Measurements from ENCODE around the gene CCDC9B.

DNA sequence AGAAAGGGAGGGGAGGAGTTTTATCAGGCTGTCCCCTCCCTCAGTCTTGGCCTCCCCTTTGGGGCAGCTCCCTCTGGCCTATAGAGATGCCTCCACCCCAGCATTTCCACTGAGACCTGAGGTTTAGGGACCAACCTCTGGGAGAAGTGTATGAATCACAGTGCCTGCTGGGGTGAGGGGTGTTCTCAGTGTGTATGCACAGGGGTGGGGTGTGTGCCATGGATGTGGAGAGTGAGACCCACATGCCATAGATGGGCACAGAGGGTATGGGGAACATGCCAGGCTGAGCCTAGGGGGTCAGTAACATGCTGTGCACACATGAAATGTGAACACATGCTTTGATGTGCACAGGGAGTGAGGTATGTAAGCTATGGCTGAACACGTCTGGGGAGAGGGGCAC lies 45.4 kb downstream of the CCDC9B start:
- TF ChIP-seq, protein P1, sequence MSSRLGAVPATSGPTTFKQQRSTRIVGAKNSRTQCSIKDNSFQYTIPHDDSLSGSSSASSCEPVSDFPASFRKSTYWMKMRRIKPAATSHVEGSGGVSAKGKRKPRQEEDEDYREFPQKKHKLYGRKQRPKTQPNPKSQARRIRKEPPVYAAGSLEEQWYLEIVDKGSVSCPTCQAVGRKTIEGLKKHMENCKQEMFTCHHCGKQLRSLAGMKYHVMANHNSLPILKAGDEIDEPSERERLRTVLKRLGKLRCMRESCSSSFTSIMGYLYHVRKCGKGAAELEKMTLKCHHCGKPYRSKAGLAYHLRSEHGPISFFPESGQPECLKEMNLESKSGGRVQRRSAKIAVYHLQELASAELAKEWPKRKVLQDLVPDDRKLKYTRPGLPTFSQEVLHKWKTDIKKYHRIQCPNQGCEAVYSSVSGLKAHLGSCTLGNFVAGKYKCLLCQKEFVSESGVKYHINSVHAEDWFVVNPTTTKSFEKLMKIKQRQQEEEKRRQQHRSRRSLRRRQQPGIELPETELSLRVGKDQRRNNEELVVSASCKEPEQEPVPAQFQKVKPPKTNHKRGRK (CRISPR knock-in tag; IDR thresholded peaks at IDR 0.05; ENCODE audit: borderline replicate concordance), result no peak
- no peak for TF ChIP-seq ZNF232 (CRISPR knock-in tag; IDR thresholded peaks at IDR 0.05)
- TF ChIP-seq, protein P2, sequence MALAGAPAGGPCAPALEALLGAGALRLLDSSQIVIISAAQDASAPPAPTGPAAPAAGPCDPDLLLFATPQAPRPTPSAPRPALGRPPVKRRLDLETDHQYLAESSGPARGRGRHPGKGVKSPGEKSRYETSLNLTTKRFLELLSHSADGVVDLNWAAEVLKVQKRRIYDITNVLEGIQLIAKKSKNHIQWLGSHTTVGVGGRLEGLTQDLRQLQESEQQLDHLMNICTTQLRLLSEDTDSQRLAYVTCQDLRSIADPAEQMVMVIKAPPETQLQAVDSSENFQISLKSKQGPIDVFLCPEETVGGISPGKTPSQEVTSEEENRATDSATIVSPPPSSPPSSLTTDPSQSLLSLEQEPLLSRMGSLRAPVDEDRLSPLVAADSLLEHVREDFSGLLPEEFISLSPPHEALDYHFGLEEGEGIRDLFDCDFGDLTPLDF (CRISPR knock-in tag; IDR thresholded peaks at IDR 0.05), result no peak
- TF ChIP-seq, protein P3, sequence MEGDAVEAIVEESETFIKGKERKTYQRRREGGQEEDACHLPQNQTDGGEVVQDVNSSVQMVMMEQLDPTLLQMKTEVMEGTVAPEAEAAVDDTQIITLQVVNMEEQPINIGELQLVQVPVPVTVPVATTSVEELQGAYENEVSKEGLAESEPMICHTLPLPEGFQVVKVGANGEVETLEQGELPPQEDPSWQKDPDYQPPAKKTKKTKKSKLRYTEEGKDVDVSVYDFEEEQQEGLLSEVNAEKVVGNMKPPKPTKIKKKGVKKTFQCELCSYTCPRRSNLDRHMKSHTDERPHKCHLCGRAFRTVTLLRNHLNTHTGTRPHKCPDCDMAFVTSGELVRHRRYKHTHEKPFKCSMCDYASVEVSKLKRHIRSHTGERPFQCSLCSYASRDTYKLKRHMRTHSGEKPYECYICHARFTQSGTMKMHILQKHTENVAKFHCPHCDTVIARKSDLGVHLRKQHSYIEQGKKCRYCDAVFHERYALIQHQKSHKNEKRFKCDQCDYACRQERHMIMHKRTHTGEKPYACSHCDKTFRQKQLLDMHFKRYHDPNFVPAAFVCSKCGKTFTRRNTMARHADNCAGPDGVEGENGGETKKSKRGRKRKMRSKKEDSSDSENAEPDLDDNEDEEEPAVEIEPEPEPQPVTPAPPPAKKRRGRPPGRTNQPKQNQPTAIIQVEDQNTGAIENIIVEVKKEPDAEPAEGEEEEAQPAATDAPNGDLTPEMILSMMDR (IDR thresholded peaks at IDR 0.05), result no peak
- TF ChIP-seq RELA (CRISPR knock-in tag; IDR thresholded peaks at IDR 0.05; ENCODE audit: borderline replicate concordance), result no peak
- TF ChIP-seq FOXK1 (CRISPR knock-in tag; IDR thresholded peaks at IDR 0.05), result no peak
- TF ChIP-seq, protein P4, sequence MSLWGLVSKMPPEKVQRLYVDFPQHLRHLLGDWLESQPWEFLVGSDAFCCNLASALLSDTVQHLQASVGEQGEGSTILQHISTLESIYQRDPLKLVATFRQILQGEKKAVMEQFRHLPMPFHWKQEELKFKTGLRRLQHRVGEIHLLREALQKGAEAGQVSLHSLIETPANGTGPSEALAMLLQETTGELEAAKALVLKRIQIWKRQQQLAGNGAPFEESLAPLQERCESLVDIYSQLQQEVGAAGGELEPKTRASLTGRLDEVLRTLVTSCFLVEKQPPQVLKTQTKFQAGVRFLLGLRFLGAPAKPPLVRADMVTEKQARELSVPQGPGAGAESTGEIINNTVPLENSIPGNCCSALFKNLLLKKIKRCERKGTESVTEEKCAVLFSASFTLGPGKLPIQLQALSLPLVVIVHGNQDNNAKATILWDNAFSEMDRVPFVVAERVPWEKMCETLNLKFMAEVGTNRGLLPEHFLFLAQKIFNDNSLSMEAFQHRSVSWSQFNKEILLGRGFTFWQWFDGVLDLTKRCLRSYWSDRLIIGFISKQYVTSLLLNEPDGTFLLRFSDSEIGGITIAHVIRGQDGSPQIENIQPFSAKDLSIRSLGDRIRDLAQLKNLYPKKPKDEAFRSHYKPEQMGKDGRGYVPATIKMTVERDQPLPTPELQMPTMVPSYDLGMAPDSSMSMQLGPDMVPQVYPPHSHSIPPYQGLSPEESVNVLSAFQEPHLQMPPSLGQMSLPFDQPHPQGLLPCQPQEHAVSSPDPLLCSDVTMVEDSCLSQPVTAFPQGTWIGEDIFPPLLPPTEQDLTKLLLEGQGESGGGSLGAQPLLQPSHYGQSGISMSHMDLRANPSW (CRISPR knock-in tag; conservative IDR thresholded peaks at IDR 0.05; ENCODE audit: low read depth), result no peak
- no peak for TF ChIP-seq ATF6 (CRISPR knock-in tag; IDR thresholded peaks at IDR 0.05)
- TF ChIP-seq CREM (CRISPR knock-in tag; IDR thresholded peaks at IDR 0.05), result no peak

Measured in WTC11 (cell line).